ENCODE measurements around the gene AGAP1. TPM values are rescaled to one million over a fixed set of nuclear protein-coding genes. Genes with fewer than 3 reads are reported as not detected.

The AGAP1 gene
- total RNA-seq, 4 donors from 2014 or later = 23.4 to 46.5 (median 29.3) TPM

GRCh38 chr2:235737840-235738239 is 244.0 kb downstream of the AGAP1 start:
- Histone ChIP-seq H3K9me3 (no peaks in the 10 kb centered on the region), H3K4me1 (no peaks in the 10 kb centered on the region), H3K4me3 (replicated peaks in 1 of 3) (no peak overlapping the region), H3K36me3 (no peaks in the 10 kb centered on the region), H3K27me3 (no peaks in the 10 kb centered on the region), H3K27ac (no peak overlapping the region)
- 98% methylated on average over 8 to 10 of the region's 10 CpGs for WGBS, 2 donors
- intact Hi-C loops (cut with DNase I) = no loop called here
- no peak for TF ChIP-seq POLR2A (IDR thresholded peaks at IDR 0.05)
- TF ChIP-seq, protein P1, sequence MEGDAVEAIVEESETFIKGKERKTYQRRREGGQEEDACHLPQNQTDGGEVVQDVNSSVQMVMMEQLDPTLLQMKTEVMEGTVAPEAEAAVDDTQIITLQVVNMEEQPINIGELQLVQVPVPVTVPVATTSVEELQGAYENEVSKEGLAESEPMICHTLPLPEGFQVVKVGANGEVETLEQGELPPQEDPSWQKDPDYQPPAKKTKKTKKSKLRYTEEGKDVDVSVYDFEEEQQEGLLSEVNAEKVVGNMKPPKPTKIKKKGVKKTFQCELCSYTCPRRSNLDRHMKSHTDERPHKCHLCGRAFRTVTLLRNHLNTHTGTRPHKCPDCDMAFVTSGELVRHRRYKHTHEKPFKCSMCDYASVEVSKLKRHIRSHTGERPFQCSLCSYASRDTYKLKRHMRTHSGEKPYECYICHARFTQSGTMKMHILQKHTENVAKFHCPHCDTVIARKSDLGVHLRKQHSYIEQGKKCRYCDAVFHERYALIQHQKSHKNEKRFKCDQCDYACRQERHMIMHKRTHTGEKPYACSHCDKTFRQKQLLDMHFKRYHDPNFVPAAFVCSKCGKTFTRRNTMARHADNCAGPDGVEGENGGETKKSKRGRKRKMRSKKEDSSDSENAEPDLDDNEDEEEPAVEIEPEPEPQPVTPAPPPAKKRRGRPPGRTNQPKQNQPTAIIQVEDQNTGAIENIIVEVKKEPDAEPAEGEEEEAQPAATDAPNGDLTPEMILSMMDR (IDR thresholded peaks at IDR 0.05) = no peak
- no peak for DNase-seq

DNA sequence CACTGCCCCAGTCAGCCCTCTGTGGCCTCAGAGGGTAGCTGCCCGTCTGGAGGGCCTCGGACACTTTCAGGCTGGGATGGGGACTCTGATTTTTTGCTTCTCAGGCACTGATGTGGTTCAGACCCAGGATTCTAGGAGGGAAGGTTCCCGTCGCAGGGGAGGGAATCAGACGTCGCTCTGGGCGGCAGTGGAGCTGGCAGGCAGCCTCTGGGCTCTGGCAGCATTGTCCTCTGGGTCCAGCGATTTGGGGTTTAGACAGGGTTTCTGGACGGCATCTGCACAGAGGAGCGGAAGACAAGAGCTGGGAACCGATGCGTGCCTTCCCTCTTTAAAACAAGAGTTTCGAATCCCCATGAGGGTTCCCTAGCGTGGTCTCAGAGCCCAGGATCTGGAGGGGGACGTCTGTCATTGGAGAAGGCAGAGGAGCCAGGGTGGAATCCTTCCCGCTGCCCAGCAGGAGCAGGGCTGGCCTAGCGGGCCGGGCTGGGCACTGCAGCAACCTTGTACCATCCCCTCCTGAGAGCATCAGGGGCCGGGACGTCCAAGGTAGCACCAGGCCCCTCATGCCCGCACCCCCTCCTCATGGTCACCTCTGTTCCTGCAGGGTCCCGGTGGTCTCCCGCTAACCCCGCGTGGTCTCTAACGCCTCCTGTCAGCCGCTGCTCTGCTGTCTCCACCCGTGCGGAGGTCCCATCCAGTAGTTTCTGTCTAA is 246.0 kb downstream of the AGAP1 start:
- Histone ChIP-seq H3K27me3 (no peaks in the 10 kb centered on the region), H3K27ac (no peak overlapping the region), H3K4me1 (no peaks in the 10 kb centered on the region), H3K9me3 (no peaks in the 10 kb centered on the region), H3K4me3 (replicated peaks in 1 of 3) (no peak overlapping the region), H3K36me3 (no peaks in the 10 kb centered on the region)
- 97% methylated on average over 25 of the region's 29 CpGs for WGBS, 2 donors
- intact Hi-C loops (cut with DNase I) = loop anchor here (10.0 kb wide), 1 partner anchor 605 kb away; no protein-coding TSS in a partner anchor
- DNase-seq = no peak
- no peak for TF ChIP-seq POLR2A (IDR thresholded peaks at IDR 0.05)
- TF ChIP-seq, protein P1 (IDR thresholded peaks at IDR 0.05) = no peak

- no peaks in the 10 kb centered on the region for H3K9me3 ChIP-seq
- no peaks in the 10 kb centered on the region for H3K27me3 ChIP-seq
- WGBS, 2 donors = 73 to 81% methylated on average over 9 of the region's 9 CpGs
- no peak overlapping the region for H3K27ac ChIP-seq
- H3K4me3 ChIP-seq (replicated peaks in 1 of 3) = no peak overlapping the region
- no peak for TF ChIP-seq POLR2A (IDR thresholded peaks at IDR 0.05)
- TF ChIP-seq, protein P1 (IDR thresholded peaks at IDR 0.05) = no peak
- intact Hi-C loops (cut with DNase I) = loop anchor here (10.0 kb wide), 1 partner anchor 606 kb away; no protein-coding TSS in a partner anchor
- H3K36me3 ChIP-seq = no peaks in the 10 kb centered on the region
- H3K4me1 ChIP-seq = no peaks in the 10 kb centered on the region
- DNase-seq = no peak
Observed at GRCh38 chr2:235740821-235741220, 247.0 kb downstream of the AGAP1 start.

DNA sequence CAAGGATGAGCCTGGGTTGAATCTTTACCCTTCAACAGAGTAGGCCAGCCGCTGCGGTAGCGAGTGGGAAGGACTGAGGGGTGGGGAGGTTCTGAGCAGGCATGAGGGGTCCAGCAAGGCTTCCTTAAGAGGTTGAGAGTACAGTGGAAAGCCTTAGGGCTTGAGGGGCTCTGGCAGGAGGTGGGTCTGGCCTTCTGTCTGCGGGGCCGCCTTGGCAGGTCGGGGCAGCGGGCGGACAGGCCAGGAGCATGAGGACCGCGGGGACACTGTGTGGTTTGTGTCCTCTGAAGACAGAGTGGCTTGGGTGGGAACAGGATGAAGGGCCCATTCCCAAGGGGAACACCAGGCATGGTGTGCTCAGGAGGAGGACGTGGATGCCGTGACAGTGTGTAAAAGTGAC is 250.3 kb downstream of the AGAP1 start:
- TF ChIP-seq POLR2A (IDR thresholded peaks at IDR 0.05) = no peak
- TF ChIP-seq, protein P1 (IDR thresholded peaks at IDR 0.05) = no peak
- intact Hi-C loops (cut with DNase I) = loop anchor here (2.0 to 10.0 kb wide), 2 partner anchors 145 to 609 kb away; no protein-coding TSS in a partner anchor
- Histone ChIP-seq H3K9me3 (no peaks in the 10 kb centered on the region), H3K4me3 (replicated peaks in 1 of 3) (no peak overlapping the region), H3K4me1 (no peaks in the 10 kb centered on the region), H3K36me3 (no peaks in the 10 kb centered on the region), H3K27ac (no peak overlapping the region), H3K27me3 (no peaks in the 10 kb centered on the region)
- WGBS, 2 donors = 95 to 96% methylated on average over 12 of the region's 12 CpGs
- no peak for DNase-seq

DNA sequence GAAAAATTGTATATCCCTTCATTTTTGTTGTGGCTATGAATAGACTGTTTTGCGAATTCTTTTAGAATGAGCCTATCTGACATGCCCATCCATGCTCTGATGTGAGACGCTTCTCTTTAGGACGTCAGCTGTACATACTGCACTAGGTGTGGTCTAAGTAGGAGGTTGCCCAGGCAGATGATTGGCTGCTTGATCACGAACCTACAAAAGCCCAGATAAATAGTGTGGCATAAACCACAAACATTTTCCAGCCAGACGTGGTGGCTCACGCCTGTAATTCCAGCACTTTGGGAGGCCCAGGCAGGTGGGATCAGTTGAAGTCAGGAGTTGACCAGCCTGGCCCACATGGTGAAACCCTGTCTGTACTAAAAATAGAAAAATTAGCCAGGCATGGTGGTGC is 251.8 kb downstream of the AGAP1 start:
- Histone ChIP-seq H3K9me3 (no peaks in the 10 kb centered on the region), H3K4me1 (no peaks in the 10 kb centered on the region), H3K27ac (no peak overlapping the region), H3K27me3 (no peaks in the 10 kb centered on the region), H3K4me3 (replicated peaks in 1 of 3) (no peak overlapping the region), H3K36me3 (no peaks in the 10 kb centered on the region)
- TF ChIP-seq POLR2A (IDR thresholded peaks at IDR 0.05) = no peak
- TF ChIP-seq, protein P1 (IDR thresholded peaks at IDR 0.05) = no peak
- DNase-seq = no peak
- intact Hi-C loops (cut with DNase I) = loop anchor here (2.0 to 10.0 kb wide), 2 partner anchors 147 to 611 kb away; no protein-coding TSS in a partner anchor
- 93 to 99% methylated on average over 6 of the region's 6 CpGs for WGBS, 2 donors

All from thyroid gland (tissue), 4 donors.